HepG2 (cell line): ENCODE measurements around the gene AMIGO1. TPM values are rescaled to one million over a fixed set of nuclear protein-coding genes. Genes with fewer than 3 reads are reported as not detected.

Experiments
- ATAC-seq: fragments of 200-7000 bp; cut with Tn5 transposase; 3 replicates; pipeline ENCODE4 v1.9.1; 2020; ENCODE audit warnings: mild to moderate bottlenecking, moderate library complexity
- BruUV-seq: library from RNA; stranded (reverse); fragments of 400-500 nt; replicated peaks from 2 replicates; lab custom pipeline; 2021; lab: Mats Ljungman, UMichigan
- CTCF ChIA-PET: fragments of 300-600 bp; formaldehyde crosslinking; extraction: SDS; loops from one replicate; lab custom pipeline; 2021; ENCODE audit warnings: low total read pairs, inconsistent platforms, low intra/inter-chr PET ratio; lab: Yijun Ruan, JAX
- POLR2A ChIA-PET: fragments of 350-600 bp; sonication (Branson Sonifier 250); formaldehyde crosslinking; loops from one replicate; lab custom pipeline; 2020; ENCODE audit warnings: antibody characterized with exemption, inconsistent platforms; lab: Yijun Ruan, JAX
- DNase-seq: peaks from one replicate; pipeline ENCODE4 v3.0.0-alpha.2; 2015; ENCODE audit warnings: low spot score
- FAIRE-seq: peaks from 3 replicates; lab custom pipeline; 2011; peaks lifted over from hg19 to GRCh38; lab: Jason Lieb, UNC
- H2AFZ ChIP-seq: one replicate; pipeline ENCODE4 v1.6.1; 2011; ENCODE audit warnings: low read length, inconsistent platforms
- H3K27ac ChIP-seq: fragments of 300-600 bp; 3 replicates; pipeline ENCODE4 v1.8.0; 2011; ENCODE audit warnings: mixed run types, mild to moderate bottlenecking, mixed read lengths, low read length, inconsistent platforms; ENCODE audit not compliant: insufficient read depth; ENCODE audit errors: extremely low read length
- H3K27me3 ChIP-seq, 2 experiments: fragments of 200-600 bp in 1 of 2; 2 replicates in 1 of 2; 3 replicates in 1 of 2; pipeline versions ENCODE4 v1.6.0 to v1.8.0; 2011; ENCODE audit warnings: low read length in 2 of 2, mild to moderate bottlenecking in 2 of 2, moderate library complexity in 2 of 2, inconsistent platforms in 1 of 2; ENCODE audit not compliant: insufficient read depth in 2 of 2, control insufficient read depth in 1 of 2
- H3K36me3 ChIP-seq, 2 experiments: fragments of 200-600 bp in 1 of 2; replicated peaks in 1 of 2; 2 replicates in 1 of 2; 3 replicates in 1 of 2; pipeline versions ENCODE4 v1.5.1 to v1.8.0; 2011; ENCODE audit warnings: low read length in 2 of 2, inconsistent platforms in 1 of 2; ENCODE audit not compliant: insufficient read depth in 2 of 2, control insufficient read depth in 1 of 2
- H3K4me1 ChIP-seq: 2 replicates; pipeline ENCODE4 v1.5.1; 2012; ENCODE audit warnings: low read length, inconsistent platforms; ENCODE audit not compliant: insufficient read depth
- H3K4me2 ChIP-seq: 2 replicates; pipeline ENCODE4 v1.6.0; 2011; ENCODE audit warnings: low read depth, low read length, inconsistent platforms
- H3K4me3 ChIP-seq, 3 experiments: fragments of 200-600 bp in 1 of 3; sonication (generic), shearing (Covaris generic) in 1 of 3; replicated peaks in 1 of 3; 2 replicates each; pipeline ENCODE4 v1.5.1; 2011 to 2016; ENCODE audit warnings: low read length in 3 of 3, inconsistent platforms in 2 of 3, low read depth in 2 of 3, mild to moderate bottlenecking in 2 of 3, control low read depth in 1 of 3, mixed read lengths in 1 of 3; ENCODE audit not compliant: insufficient read depth in 1 of 3
- H3K79me2 ChIP-seq: one replicate; pipeline ENCODE4 v1.6.1; 2011; ENCODE audit warnings: low read length, inconsistent platforms; ENCODE audit not compliant: insufficient read depth
- H3K9ac ChIP-seq: 2 replicates; pipeline ENCODE4 v1.6.0; 2011; ENCODE audit warnings: mild to moderate bottlenecking, low read depth, low read length, inconsistent platforms; ENCODE audit not compliant: insufficient read depth
- H3K9me3 ChIP-seq: 2 replicates; pipeline ENCODE4 v1.5.1; 2012; ENCODE audit warnings: mild to moderate bottlenecking, low read length
- H4K20me1 ChIP-seq: 2 replicates; pipeline ENCODE4 v1.6.0; 2011; ENCODE audit warnings: inconsistent platforms, mild to moderate bottlenecking, low read length, moderate library complexity; ENCODE audit not compliant: insufficient read depth
- ETV6 ChIP-seq: sonication (generic); formaldehyde crosslinking; conservative IDR thresholded peaks from 2 replicates; pipeline ENCODE4 v1.4.0; 2020; ENCODE audit warnings: missing genetic modification reagents
- IKZF4 ChIP-seq: sonication (generic); formaldehyde crosslinking; IDR thresholded peaks from 2 replicates; pipeline ENCODE4 v1.5.1; 2020; ENCODE audit warnings: borderline replicate concordance, mild to moderate bottlenecking, low read depth, missing genetic modification reagents; ENCODE audit errors: not compliant biosample characterization
- IRF1 ChIP-seq: sonication (generic); formaldehyde crosslinking; IDR thresholded peaks from 2 replicates; pipeline ENCODE4 v1.4.0; 2020; ENCODE audit warnings: low read depth, mild to moderate bottlenecking, missing genetic modification reagents
- KDM2A ChIP-seq: sonication (generic); formaldehyde crosslinking; IDR thresholded peaks from 2 replicates; pipeline ENCODE4 v1.4.0; 2020; ENCODE audit warnings: low read depth, missing genetic modification reagents, borderline replicate concordance
- NBN ChIP-seq: fragments of 450-650 bp; conservative IDR thresholded peaks from 2 replicates; pipeline ENCODE4 v1.6.1; 2017
- NR0B2 ChIP-seq: sonication (generic); formaldehyde crosslinking; IDR thresholded peaks from 2 replicates; pipeline ENCODE4 v1.4.0; 2020; ENCODE audit warnings: mild to moderate bottlenecking, missing genetic modification reagents
- SMAD3 ChIP-seq: sonication (generic); formaldehyde crosslinking; IDR thresholded peaks from 2 replicates; pipeline ENCODE4 v1.4.0; 2020; ENCODE audit warnings: missing genetic modification reagents
- ZNF17 ChIP-seq: sonication (generic); formaldehyde crosslinking; IDR thresholded peaks from 2 replicates; pipeline ENCODE4 v1.5.0; 2020; ENCODE audit warnings: mild to moderate bottlenecking, missing genetic modification reagents
- ZNF557 ChIP-seq: sonication (generic); formaldehyde crosslinking; IDR thresholded peaks from 2 replicates; pipeline ENCODE4 v1.4.0; 2020; ENCODE audit warnings: missing genetic modification reagents
- ZNF678 ChIP-seq: sonication (generic); formaldehyde crosslinking; IDR thresholded peaks from 2 replicates; pipeline ENCODE4 v1.4.0; 2020; ENCODE audit warnings: mild to moderate bottlenecking, missing genetic modification reagents
- ZNF782 ChIP-seq: sonication (generic); formaldehyde crosslinking; IDR thresholded peaks from 2 replicates; pipeline ENCODE4 v1.4.0; 2020; ENCODE audit warnings: missing genetic modification reagents, mild to moderate bottlenecking, borderline replicate concordance
- WGBS: methylation state at CpG from one replicate; pipeline ENCODE4 v1.1.6; 2017; ENCODE audit warnings: low lambda C conversion rate; 5-methylcytosine and 5-hydroxymethylcytosine counted together
- in situ Hi-C: cut with HindIII; loops from 2 replicates; pipeline ENCODE4 v1.10.0; 2017; ENCODE audit warnings: low pct_unique_long_range_greater_than_20kb; ENCODE audit not compliant: extremely low pct_ligation_motif_present
- intact Hi-C: fragments of 100-400 bp; cut with micrococcal nuclease; formaldehyde crosslinking; loops from one replicate; pipeline ENCODE4 v1.10.0; 2022; ENCODE audit not compliant: unreplicated experiment
- polyA plus RNA-seq, 8 experiments: library from polyadenylated mRNA; depleted of rRNA in 3 of 8; stranded (reverse) in 7 of 8; unstranded in 1 of 8; fragments of >200 nt; fragmentation: Illumina TruSeq in 4 of 8; extraction: Trizol in 4 of 8; gene quantifications; 2 replicates each; pipeline versions ENCODE4 v1.2.1 to v1.2.3, GENCODE V29; 2011 to 2016; ENCODE audit warnings: low read depth in 4 of 8, missing spikeins in 1 of 8, mixed read lengths in 1 of 8; ENCODE audit not compliant: insufficient read depth in 1 of 8
- total RNA-seq, 5 experiments: library from RNA; depleted of rRNA; stranded (reverse); fragments of >200 nt; fragmentation: Illumina TruSeq; extraction: Trizol; gene quantifications; 2 replicates each; pipeline ENCODE4 v1.2.3, GENCODE V29; 2016; ENCODE audit warnings: low read depth in 1 of 5
- TF ChIP-seq, protein P1 (sequence below), 2 experiments: sonication (generic) in 1 of 2; formaldehyde crosslinking in 1 of 2; IDR thresholded peaks; 2 replicates each; pipeline versions ENCODE4 v1.6.1 to v1.9.0; 2014 to 2022; ENCODE audit warnings: antibody characterized with exemption in 1 of 2, borderline replicate concordance in 1 of 2, inconsistent platforms in 1 of 2, low read depth in 1 of 2, missing genetic modification reagents in 1 of 2
- TF ChIP-seq, protein P2 (sequence below): sonication (generic); formaldehyde crosslinking; IDR thresholded peaks from 2 replicates; pipeline ENCODE4 v1.4.0; 2020; ENCODE audit warnings: missing genetic modification reagents; ENCODE audit errors: not compliant biosample characterization

The AMIGO1 gene
- total and polyA plus RNA-seq, 2 of the 13 experiments (the other 11 are each of a cell fraction or from before 2014, with no cell fraction given), result 0.40 to 1.3 TPM

GRCh38 chr1:109539676-109540075, 30.1 kb upstream of the AMIGO1 start, which contains the start of gene GPR61 (continued):
- TF ChIP-seq, protein P1, sequence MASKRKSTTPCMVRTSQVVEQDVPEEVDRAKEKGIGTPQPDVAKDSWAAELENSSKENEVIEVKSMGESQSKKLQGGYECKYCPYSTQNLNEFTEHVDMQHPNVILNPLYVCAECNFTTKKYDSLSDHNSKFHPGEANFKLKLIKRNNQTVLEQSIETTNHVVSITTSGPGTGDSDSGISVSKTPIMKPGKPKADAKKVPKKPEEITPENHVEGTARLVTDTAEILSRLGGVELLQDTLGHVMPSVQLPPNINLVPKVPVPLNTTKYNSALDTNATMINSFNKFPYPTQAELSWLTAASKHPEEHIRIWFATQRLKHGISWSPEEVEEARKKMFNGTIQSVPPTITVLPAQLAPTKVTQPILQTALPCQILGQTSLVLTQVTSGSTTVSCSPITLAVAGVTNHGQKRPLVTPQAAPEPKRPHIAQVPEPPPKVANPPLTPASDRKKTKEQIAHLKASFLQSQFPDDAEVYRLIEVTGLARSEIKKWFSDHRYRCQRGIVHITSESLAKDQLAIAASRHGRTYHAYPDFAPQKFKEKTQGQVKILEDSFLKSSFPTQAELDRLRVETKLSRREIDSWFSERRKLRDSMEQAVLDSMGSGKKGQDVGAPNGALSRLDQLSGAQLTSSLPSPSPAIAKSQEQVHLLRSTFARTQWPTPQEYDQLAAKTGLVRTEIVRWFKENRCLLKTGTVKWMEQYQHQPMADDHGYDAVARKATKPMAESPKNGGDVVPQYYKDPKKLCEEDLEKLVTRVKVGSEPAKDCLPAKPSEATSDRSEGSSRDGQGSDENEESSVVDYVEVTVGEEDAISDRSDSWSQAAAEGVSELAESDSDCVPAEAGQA (IDR thresholded peaks at IDR 0.05; ENCODE audit: low read depth), result no peak
- TF ChIP-seq, protein P1 (CRISPR knock-in tag; IDR thresholded peaks at IDR 0.05; ENCODE audit: borderline replicate concordance), result no peak

DNA sequence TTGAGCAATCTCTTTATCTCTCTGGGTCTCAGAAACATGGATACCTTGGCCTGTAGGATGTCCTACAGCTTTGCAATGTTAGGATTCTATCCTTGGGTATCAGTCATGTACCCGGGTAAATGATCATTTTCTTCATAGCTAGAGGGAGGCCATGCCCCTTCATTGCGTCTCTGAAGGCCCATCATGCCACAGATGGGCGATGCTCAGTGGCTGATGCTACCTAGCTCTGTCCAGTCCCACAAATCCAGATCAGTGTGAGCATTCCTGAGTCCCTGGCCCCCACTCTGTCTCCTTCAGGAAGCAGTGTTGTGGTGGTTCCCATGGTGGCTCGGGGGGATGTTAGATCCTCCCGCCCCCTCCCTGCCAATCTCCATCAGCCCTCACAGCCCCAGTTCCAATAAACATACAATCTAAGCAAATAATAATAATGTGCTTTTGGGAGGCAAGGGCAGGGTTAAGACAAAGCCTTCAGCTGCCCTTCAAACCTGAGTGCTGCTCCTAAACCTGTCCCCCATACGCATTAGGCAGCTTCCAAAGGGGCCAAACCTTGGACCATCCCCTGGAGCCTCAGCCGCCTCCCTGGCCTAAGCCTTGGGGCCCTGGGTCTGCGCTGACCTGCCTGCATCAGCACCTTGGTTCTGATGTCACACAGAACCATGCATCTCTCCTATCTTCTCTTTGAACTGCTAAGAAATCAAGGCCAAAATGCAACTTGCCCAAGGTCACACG, 29.5 kb upstream of the AMIGO1 start:
- no peak for FAIRE-seq
- WGBS, result 46% methylated on average over 7 of the region's 9 CpGs
- H3K27me3 ChIP-seq, result peaks cover 9 to 21% of the 10 kb centered on the region in 2 experiments; a peak in 3 of 5 replicates
- no peak overlapping the region for H3K27ac ChIP-seq
- no peaks in the 10 kb centered on the region for H3K79me2 ChIP-seq
- in situ Hi-C loops (loop anchor here (10.0 kb wide), 1 partner anchor 274 kb away; no protein-coding TSS in a partner anchor), intact Hi-C loops (no loop called here)
- H3K9me3 ChIP-seq, result no peaks in the 10 kb centered on the region
- no TSS peak for BruUV-seq
- H3K36me3 ChIP-seq, result no peaks in the 10 kb centered on the region
- ChIA-PET CTCF (no interaction called here), POLR2A (interaction anchor here (2.1 kb wide), 1 partner anchor 10 kb away, joined by 6 read pairs; the partner anchor contains the start of gene GNAI3)
- no peak for ATAC-seq
- peaks cover 24% of the 10 kb centered on the region for H3K4me1 ChIP-seq
- DNase-seq, result no peak
- no peak overlapping the region for H3K4me3 ChIP-seq
- H3K9ac ChIP-seq, result no peak overlapping the region
- no peak overlapping the region for H3K4me2 ChIP-seq
- H4K20me1 ChIP-seq, result no peaks in the 10 kb centered on the region
- no peak overlapping the region for H2AFZ ChIP-seq
- no peak for TF ChIP-seq ZNF17 (CRISPR knock-in tag)
- no peak for TF ChIP-seq KDM2A
- no peak for TF ChIP-seq ZNF782 (CRISPR knock-in tag)
- no peak for TF ChIP-seq IKZF4 (CRISPR knock-in tag)
- no peak for TF ChIP-seq IRF1 (CRISPR knock-in tag)
- TF ChIP-seq ZNF678 (CRISPR knock-in tag), result no peak
- TF ChIP-seq, protein P2, sequence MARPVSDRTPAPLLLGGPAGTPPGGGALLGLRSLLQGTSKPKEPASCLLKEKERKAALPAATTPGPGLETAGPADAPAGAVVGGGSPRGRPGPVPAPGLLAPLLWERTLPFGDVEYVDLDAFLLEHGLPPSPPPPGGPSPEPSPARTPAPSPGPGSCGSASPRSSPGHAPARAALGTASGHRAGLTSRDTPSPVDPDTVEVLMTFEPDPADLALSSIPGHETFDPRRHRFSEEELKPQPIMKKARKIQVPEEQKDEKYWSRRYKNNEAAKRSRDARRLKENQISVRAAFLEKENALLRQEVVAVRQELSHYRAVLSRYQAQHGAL (CRISPR knock-in tag), result no peak
- TF ChIP-seq NR0B2 (CRISPR knock-in tag), result no peak
- TF ChIP-seq SMAD3, result no peak
- TF ChIP-seq NBN, result no peak
- TF ChIP-seq ZNF557 (CRISPR knock-in tag), result no peak
- no peak for TF ChIP-seq ETV6 (CRISPR knock-in tag)
